ENCODE measurements around the gene DUS1L. TPM values are rescaled to one million over a fixed set of nuclear protein-coding genes. Genes with fewer than 3 reads are reported as not detected.
A peak's percentile ranks its signal among the peaks of the same experiment; 100 is the strongest.

DUS1L gene
- polyA plus RNA-seq, 2 of the 4 experiments (the other 2 are of a cell fraction) = 48.1 to 83.6 TPM

DNA sequence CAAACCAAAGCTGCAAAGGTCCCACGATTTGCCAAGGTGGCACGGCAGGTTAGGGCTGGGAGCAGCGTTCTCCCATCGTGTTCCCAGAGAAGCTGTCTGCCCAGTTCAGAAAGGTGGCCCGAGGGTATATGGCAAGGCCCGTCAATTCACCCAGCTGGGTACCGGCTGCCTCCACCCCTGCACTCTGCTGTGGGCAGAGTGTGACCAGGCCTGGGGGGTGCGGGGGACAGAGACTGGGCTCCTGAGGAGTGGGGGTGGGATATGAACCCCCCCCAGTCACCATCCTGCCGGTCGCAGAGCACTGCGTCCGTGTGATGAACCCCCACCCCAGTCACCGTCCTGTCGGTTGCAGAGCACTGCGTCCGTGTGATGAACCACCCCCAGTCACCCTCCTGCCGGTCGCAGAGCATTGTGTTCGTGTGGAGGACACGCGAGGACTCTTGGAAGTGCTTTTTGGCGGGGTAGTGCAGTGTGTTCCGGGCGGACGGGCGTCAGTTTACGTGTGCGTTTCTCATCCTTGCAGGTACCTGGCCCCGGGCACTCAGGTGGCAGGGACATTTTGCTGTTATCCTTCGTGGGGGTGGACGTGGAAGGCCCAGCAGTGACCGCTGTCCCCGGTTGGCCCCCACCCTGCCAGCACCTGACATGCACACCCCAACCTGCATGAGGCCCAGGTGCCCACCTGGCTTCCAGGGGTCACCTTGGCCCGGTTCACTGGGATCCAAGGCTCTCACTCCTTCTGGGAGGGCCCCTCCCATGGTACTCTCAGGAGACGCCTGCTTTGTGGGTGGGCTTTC is 35.1 kb upstream of the DUS1L start:
- no peak for FAIRE-seq
- Histone ChIP-seq H3K9me3 (no peaks in the 10 kb centered on the region), H3K4me2 (peak overlapping the region; percentile 91; the same call in 1 of the 3 replicates), H3K27ac (peak overlapping the region in 1 of 2 experiments; percentile 96; a peak in 3 of 6 replicates), H3K4me1 (peaks cover 64% of the 10 kb centered on the region), H3K4me3 (no peak overlapping the region)
- no peak for ATAC-seq
- TF ChIP-seq MAZ (IDR thresholded peaks at IDR 0.05; ENCODE audit: borderline replicate concordance, low read depth, low read length) (no peak), POLR2A (IDR thresholded peaks at IDR 0.05; ENCODE audit: low read length) (0 out of 2 replicates have a peak, but pooled peaks have one; percentile 18), JUN (IDR thresholded peaks at IDR 0.05) (peak in 1 of 2 experiments; percentile 14; a peak in 1 of 5 replicates)
- 94% methylated on average over 33 of the region's 35 CpGs for WGBS (ENCODE audit: missing lambda C conversion rate)
- DNase-seq (ENCODE audit: low read depth in 1 of 2, low spot score in 1 of 2) = no peak
- ChIA-PET CTCF (interaction anchor here (0.7 to 4.1 kb wide), 6 partner anchors 10 to 81 kb away, joined by 3 to 22 read pairs (median 4); no protein-coding TSS in a partner anchor), POLR2A (interaction anchor here (1.5 kb wide), 1 partner anchor 12 kb away, joined by 3 read pairs; no protein-coding TSS in a partner anchor)

DNA sequence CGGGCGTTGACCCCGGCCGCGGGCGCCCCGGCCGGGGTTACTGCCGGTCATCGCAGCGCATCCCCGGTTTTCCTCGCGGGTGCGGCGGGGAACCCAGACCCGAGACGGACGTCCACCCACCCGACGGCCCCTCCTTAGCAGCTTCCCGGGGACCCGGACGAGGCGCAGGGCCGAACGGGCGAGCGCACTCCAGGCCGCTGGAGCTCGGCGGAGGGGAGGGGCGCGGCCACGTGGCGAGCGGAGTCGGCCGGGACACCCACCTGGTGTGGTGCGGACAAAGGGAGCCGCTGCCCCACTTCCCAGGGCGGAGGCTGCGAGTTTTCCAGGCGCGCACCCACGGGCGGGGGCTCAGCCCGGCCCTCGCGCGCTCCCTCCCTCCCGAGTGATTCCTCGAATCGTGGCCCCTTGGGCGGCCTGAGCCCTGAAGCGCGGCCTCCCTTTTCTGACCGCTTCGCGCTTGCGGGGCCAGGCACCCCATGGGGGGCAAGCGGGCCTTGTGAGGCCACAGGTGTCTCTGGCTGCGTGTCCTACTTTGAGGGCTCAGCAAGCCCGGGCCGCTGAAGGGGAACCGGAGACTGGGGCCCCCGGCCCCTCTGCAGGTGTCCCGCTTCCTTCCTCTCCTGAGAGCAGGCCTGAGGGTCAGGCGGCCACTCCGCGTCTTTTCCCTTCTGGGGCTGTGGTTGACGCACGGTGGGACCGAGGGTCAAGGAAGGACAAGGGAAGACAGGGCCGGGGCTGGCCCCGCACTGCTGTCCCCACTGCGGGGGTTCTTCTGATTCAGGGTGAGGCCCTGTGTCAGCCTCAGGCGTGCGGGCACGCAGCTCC is 33.5 kb upstream of the DUS1L start:
- CTCF ChIA-PET = interaction anchor here (0.6 to 1.7 kb wide), 10 partner anchors 10 to 162 kb away, joined by 3 to 10 read pairs (median 4); partner anchors contain the start of genes PYCR1 and RAC3
- TF ChIP-seq MAZ (IDR thresholded peaks at IDR 0.05; ENCODE audit: borderline replicate concordance, low read depth, low read length) (no peak), NPAS2 (CRISPR knock-in tag; IDR thresholded peaks at IDR 0.05; ENCODE audit: borderline replicate concordance) (no peak), ZNF302 (CRISPR knock-in tag; IDR thresholded peaks at IDR 0.05) (peak; percentile 62; the same call in 1 of the 2 replicates), TP53 (CRISPR knock-in tag; IDR thresholded peaks at IDR 0.05) (peak; percentile 88), FOSL2 (IDR thresholded peaks at IDR 0.05) (no peak), FOSL2 (CRISPR knock-in tag; IDR thresholded peaks at IDR 0.05) (no peak), HOXB13 (CRISPR knock-in tag; IDR thresholded peaks at IDR 0.05; ENCODE audit: low read depth) (peak; percentile 96), PHF8 (IDR thresholded peaks at IDR 0.05; ENCODE audit: borderline replicate concordance, low read depth) (peak; percentile 49), BHLHE40 (IDR thresholded peaks at IDR 0.05; ENCODE audit: low read depth, low read length) (no peak), HOXA7 (CRISPR knock-in tag; IDR thresholded peaks at IDR 0.05) (peak; percentile 89), HEYL (CRISPR knock-in tag; IDR thresholded peaks at IDR 0.05) (peak; percentile 73), HOXB5 (CRISPR knock-in tag; IDR thresholded peaks at IDR 0.05) (peak; percentile 93), FOXS1 (CRISPR knock-in tag; IDR thresholded peaks at IDR 0.05) (peak; percentile 55; the same call in 1 of the 2 replicates), EHF (CRISPR knock-in tag; IDR thresholded peaks at IDR 0.05) (peak; percentile 96), MYC (IDR thresholded peaks at IDR 0.05; ENCODE audit: borderline replicate concordance, low read length) (peak; percentile 87), CHD4 (IDR thresholded peaks at IDR 0.05; ENCODE audit: borderline replicate concordance) (no peak)
- TF ChIP-seq, protein P1, sequence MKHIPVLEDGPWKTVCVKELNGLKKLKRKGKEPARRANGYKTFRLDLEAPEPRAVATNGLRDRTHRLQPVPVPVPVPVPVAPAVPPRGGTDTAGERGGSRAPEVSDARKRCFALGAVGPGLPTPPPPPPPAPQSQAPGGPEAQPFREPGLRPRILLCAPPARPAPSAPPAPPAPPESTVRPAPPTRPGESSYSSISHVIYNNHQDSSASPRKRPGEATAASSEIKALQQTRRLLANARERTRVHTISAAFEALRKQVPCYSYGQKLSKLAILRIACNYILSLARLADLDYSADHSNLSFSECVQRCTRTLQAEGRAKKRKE (CRISPR knock-in tag; IDR thresholded peaks at IDR 0.05; ENCODE audit: low read depth) = peak; percentile 94
- TF ChIP-seq, protein P2, sequence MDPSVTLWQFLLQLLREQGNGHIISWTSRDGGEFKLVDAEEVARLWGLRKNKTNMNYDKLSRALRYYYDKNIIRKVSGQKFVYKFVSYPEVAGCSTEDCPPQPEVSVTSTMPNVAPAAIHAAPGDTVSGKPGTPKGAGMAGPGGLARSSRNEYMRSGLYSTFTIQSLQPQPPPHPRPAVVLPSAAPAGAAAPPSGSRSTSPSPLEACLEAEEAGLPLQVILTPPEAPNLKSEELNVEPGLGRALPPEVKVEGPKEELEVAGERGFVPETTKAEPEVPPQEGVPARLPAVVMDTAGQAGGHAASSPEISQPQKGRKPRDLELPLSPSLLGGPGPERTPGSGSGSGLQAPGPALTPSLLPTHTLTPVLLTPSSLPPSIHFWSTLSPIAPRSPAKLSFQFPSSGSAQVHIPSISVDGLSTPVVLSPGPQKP (IDR thresholded peaks at IDR 0.05; ENCODE audit: low read depth, low read length) = no peak
- TF ChIP-seq, protein P3, sequence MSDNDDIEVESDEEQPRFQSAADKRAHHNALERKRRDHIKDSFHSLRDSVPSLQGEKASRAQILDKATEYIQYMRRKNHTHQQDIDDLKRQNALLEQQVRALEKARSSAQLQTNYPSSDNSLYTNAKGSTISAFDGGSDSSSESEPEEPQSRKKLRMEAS (IDR thresholded peaks at IDR 0.05) = peak; percentile 97
- TF ChIP-seq, protein P4, sequence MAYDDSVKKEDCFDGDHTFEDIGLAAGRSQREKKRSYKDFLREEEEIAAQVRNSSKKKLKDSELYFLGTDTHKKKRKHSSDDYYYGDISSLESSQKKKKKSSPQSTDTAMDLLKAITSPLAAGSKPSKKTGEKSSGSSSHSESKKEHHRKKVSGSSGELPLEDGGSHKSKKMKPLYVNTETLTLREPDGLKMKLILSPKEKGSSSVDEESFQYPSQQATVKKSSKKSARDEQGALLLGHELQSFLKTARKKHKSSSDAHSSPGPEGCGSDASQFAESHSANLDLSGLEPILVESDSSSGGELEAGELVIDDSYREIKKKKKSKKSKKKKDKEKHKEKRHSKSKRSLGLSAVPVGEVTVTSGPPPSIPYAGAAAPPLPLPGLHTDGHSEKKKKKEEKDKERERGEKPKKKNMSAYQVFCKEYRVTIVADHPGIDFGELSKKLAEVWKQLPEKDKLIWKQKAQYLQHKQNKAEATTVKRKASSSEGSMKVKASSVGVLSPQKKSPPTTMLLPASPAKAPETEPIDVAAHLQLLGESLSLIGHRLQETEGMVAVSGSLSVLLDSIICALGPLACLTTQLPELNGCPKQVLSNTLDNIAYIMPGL (CRISPR knock-in tag; IDR thresholded peaks at IDR 0.05; ENCODE audit: borderline replicate concordance) = peak; percentile 72; the same call in 1 of the 2 replicates
- TF ChIP-seq, protein P5, sequence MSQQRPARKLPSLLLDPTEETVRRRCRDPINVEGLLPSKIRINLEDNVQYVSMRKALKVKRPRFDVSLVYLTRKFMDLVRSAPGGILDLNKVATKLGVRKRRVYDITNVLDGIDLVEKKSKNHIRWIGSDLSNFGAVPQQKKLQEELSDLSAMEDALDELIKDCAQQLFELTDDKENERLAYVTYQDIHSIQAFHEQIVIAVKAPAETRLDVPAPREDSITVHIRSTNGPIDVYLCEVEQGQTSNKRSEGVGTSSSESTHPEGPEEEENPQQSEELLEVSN (IDR thresholded peaks at IDR 0.05; ENCODE audit: borderline replicate concordance, low read depth) = peak; percentile 82; the same call in 1 of the 2 replicates
- TF ChIP-seq, protein P6, sequence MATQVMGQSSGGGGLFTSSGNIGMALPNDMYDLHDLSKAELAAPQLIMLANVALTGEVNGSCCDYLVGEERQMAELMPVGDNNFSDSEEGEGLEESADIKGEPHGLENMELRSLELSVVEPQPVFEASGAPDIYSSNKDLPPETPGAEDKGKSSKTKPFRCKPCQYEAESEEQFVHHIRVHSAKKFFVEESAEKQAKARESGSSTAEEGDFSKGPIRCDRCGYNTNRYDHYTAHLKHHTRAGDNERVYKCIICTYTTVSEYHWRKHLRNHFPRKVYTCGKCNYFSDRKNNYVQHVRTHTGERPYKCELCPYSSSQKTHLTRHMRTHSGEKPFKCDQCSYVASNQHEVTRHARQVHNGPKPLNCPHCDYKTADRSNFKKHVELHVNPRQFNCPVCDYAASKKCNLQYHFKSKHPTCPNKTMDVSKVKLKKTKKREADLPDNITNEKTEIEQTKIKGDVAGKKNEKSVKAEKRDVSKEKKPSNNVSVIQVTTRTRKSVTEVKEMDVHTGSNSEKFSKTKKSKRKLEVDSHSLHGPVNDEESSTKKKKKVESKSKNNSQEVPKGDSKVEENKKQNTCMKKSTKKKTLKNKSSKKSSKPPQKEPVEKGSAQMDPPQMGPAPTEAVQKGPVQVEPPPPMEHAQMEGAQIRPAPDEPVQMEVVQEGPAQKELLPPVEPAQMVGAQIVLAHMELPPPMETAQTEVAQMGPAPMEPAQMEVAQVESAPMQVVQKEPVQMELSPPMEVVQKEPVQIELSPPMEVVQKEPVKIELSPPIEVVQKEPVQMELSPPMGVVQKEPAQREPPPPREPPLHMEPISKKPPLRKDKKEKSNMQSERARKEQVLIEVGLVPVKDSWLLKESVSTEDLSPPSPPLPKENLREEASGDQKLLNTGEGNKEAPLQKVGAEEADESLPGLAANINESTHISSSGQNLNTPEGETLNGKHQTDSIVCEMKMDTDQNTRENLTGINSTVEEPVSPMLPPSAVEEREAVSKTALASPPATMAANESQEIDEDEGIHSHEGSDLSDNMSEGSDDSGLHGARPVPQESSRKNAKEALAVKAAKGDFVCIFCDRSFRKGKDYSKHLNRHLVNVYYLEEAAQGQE (IDR thresholded peaks at IDR 0.05) = no peak

More for the DNA sequence above, 33.5 kb upstream of the DUS1L start:
- DNase-seq (ENCODE audit: low read depth in 1 of 2, low spot score in 1 of 2) (no peak), FAIRE-seq (no peak), ATAC-seq (peak; percentile 6 to 16)
- Histone ChIP-seq H3K4me2 (peak overlapping the region; percentile 91), H3K27ac (peak overlapping the region; percentile 95 to 96), H3K9me3 (no peaks in the 10 kb centered on the region), H3K4me1 (peaks cover 62% of the 10 kb centered on the region), H3K4me3 (peak overlapping the region; percentile 53)
- POLR2A ChIA-PET = interaction anchor here (0.6 to 2.9 kb wide), 25 partner anchors 7 to 199 kb away, joined by 3 to 33 read pairs (median 4); partner anchors contain the start of genes CENPX, DCXR, DUS1L and LRRC45
- 47% methylated on average over 66 of the region's 80 CpGs for WGBS (ENCODE audit: missing lambda C conversion rate)
